ENCODE results near the gene SIGLEC15. TPM values are rescaled to one million over a fixed set of nuclear protein-coding genes. Genes with fewer than 3 reads are reported as not detected.

Gene SIGLEC15
- total and polyA plus RNA-seq, 4 donors = 0.17 to 0.42 (median 0.29) TPM

- Histone ChIP-seq H3K9ac (ENCODE audit: low read depth in 1 of 2, low read length in 2 of 2) (no peak overlapping the region), H3K4me3 (ENCODE audit: low read depth in 1 of 3, low read length in 3 of 3) (no peak overlapping the region), H3K36me3 (ENCODE audit: control insufficient read depth in 4 of 4, insufficient read depth in 3 of 4, low read depth in 1 of 4, low read length in 3 of 4) (no peaks in the 10 kb centered on the region), H3K9me3 (ENCODE audit: control insufficient read depth in 4 of 4, low read length in 3 of 4) (no peaks in the 10 kb centered on the region), H3K27ac (ENCODE audit: low read depth in 1 of 2, low read length in 2 of 2) (no peak overlapping the region), H3K27me3 (ENCODE audit: control insufficient read depth in 4 of 4, insufficient read depth in 4 of 4, low read length in 3 of 4) (no peaks in the 10 kb centered on the region), H3K4me1 (ENCODE audit: control insufficient read depth in 4 of 4, insufficient read depth in 4 of 4, low read length in 3 of 4) (peaks cover 2 to 8% (median 3%) of the 10 kb centered on the region in 4 donors)
- TF ChIP-seq RXRA (IDR thresholded peaks at IDR 0.05) (peak; percentile 45 to 48), SP1 (IDR thresholded peaks at IDR 0.05) (no peak)
- DNase-seq (ENCODE audit: low spot score) = no peak
- WGBS = 80% methylated on average over 3 of the region's 3 CpGs
Observed at GRCh38 chr18:45820106-45820745, 5.2 kb upstream of the SIGLEC15 start.

- no peak for TF ChIP-seq RAD21 (IDR thresholded peaks at IDR 0.05)
- no peak for TF ChIP-seq RXRA (IDR thresholded peaks at IDR 0.05)
- no peak for TF ChIP-seq ZBTB33 (IDR thresholded peaks at IDR 0.05)
- TF ChIP-seq CTCF (IDR thresholded peaks at IDR 0.05; ENCODE audit: low read depth, low read length, missing input control) = no peak
- TF ChIP-seq MAX (IDR thresholded peaks at IDR 0.05) = no peak
- TF ChIP-seq SP1 (IDR thresholded peaks at IDR 0.05) = no peak
- TF ChIP-seq EGR1 (IDR thresholded peaks at IDR 0.05; ENCODE audit: low read depth in 2 of 2) = no peak
- no peak for TF ChIP-seq FOXA2 (IDR thresholded peaks at IDR 0.05)
- TF ChIP-seq YY1 (IDR thresholded peaks at IDR 0.05) = no peak
- no peak for TF ChIP-seq REST (IDR thresholded peaks at IDR 0.05)
- no peak for TF ChIP-seq HNF4G (IDR thresholded peaks at IDR 0.05)
- H3K27me3 ChIP-seq (ENCODE audit: control insufficient read depth in 4 of 4, insufficient read depth in 4 of 4, low read length in 3 of 4) = no peaks in the 10 kb centered on the region
- no peak overlapping the region for H3K4me3 ChIP-seq (ENCODE audit: low read depth in 1 of 3, low read length in 3 of 3)
- no peak overlapping the region for H3K27ac ChIP-seq (ENCODE audit: low read depth in 1 of 2, low read length in 2 of 2)
- no peak overlapping the region for H3K9ac ChIP-seq (ENCODE audit: low read depth in 1 of 2, low read length in 2 of 2)
- H3K4me1 ChIP-seq (ENCODE audit: control insufficient read depth in 4 of 4, insufficient read depth in 4 of 4, low read length in 3 of 4) = peaks cover 2 to 8% (median 3%) of the 10 kb centered on the region in 4 donors
- H3K36me3 ChIP-seq (ENCODE audit: control insufficient read depth in 4 of 4, insufficient read depth in 3 of 4, low read depth in 1 of 4, low read length in 3 of 4) = no peaks in the 10 kb centered on the region
- no peaks in the 10 kb centered on the region for H3K9me3 ChIP-seq (ENCODE audit: control insufficient read depth in 4 of 4, low read length in 3 of 4)
- 94% methylated on average over 2 of the region's 2 CpGs for WGBS
- no peak for DNase-seq (ENCODE audit: low spot score)
Observed at GRCh38 chr18:45821026-45821425, 4.4 kb upstream of the SIGLEC15 start.

Data from liver (tissue), 9 donors.